Measurements from ENCODE around the gene TNFRSF8.

- TF ChIP-seq POLR2AphosphoS5 (IDR thresholded peaks at IDR 0.05; ENCODE audit: low read depth, low read length) (no peak), TAF1 (IDR thresholded peaks at IDR 0.05; ENCODE audit: borderline replicate concordance, insufficient read depth, low read length) (no peak)
Measured at GRCh38 chr1:12064073-12064969, 1.2 kb downstream of the TNFRSF8 start.
